Transverse colon (tissue), 4 donors: ENCODE results near the gene PICK1. TPM values are rescaled to one million over a fixed set of nuclear protein-coding genes. Genes with fewer than 3 reads are reported as not detected.
A peak's percentile ranks its signal among the peaks of the same experiment; 100 is the strongest.

Source experiments
- DNase-seq: peaks from one replicate; pipeline ENCODE4 v3.0.0-alpha.2; 2019
- H3K27ac ChIP-seq, 4 donors: fragments of 200-600 bp; sonication (generic); 2 replicates each; pipeline ENCODE4 v1.5.1; 2016 to 2018; ENCODE audit warnings: inconsistent platforms in 4 of 4
- H3K27me3 ChIP-seq: fragments of 200-600 bp; sonication (generic); 2 replicates; pipeline ENCODE4 v1.5.1; 2017; ENCODE audit warnings: inconsistent platforms
- H3K36me3 ChIP-seq, 4 donors: fragments of 200-600 bp; sonication (generic); 2 replicates each; pipeline ENCODE4 v1.5.1; 2017 to 2019; ENCODE audit warnings: inconsistent platforms in 4 of 4
- H3K4me1 ChIP-seq, 4 donors: fragments of 200-600 bp; sonication (generic); 2 replicates each; pipeline ENCODE4 v1.5.1; 2017 to 2020; ENCODE audit warnings: inconsistent platforms in 4 of 4
- H3K4me3 ChIP-seq, 4 donors: fragments of 200-600 bp; sonication (generic); 1 replicate in 1 of 4; 2 replicates in 3 of 4; pipeline versions ENCODE4 v1.5.1 to v1.6.1; 2017 to 2019; ENCODE audit warnings: inconsistent platforms in 4 of 4
- H3K9me3 ChIP-seq, 2 donors: fragments of 200-600 bp; sonication (generic); 2 replicates each; pipeline ENCODE4 v1.5.1; 2017 to 2019; ENCODE audit warnings: inconsistent platforms in 2 of 2
- EP300 ChIP-seq: sonication (generic); formaldehyde crosslinking; IDR thresholded peaks from one replicate; pipeline ENCODE4 v1.6.1; 2017; ENCODE audit warnings: antibody characterized with exemption, low read depth
- POLR2A ChIP-seq: fragments of 450-650 bp; IDR thresholded peaks from one replicate; pipeline ENCODE4 v1.6.1; 2016; ENCODE audit warnings: antibody characterized with exemption, mild to moderate bottlenecking, moderate library complexity
- POLR2AphosphoS5 ChIP-seq, 3 donors: sonication (generic); formaldehyde crosslinking; IDR thresholded peaks; one replicate each; pipeline ENCODE4 v1.6.1; 2016; ENCODE audit warnings: antibody characterized with exemption in 3 of 3
- WGBS, 2 donors: methylation state at CpG; one replicate each; pipeline ENCODE4 v1.1.5; 2018; ENCODE audit warnings: low coverage in 1 of 2; 5-methylcytosine and 5-hydroxymethylcytosine counted together
- in situ Hi-C, 4 donors: fragments of 200-750 bp; cut with MboI; loops; one replicate each; pipeline versions ENCODE4 v1.15.0 to v1.15.1; 2017; ENCODE audit warnings: low sequenced_read_pairs in 3 of 4, low pct_ligation_motif_present in 1 of 4, low pct_unique_long_range_greater_than_20kb in 1 of 4
- intact Hi-C: fragments of 100-400 bp; cut with DNase I; formaldehyde crosslinking; loops from one replicate; pipeline ENCODE4 v1.15.1; 2023; ENCODE audit warnings: low total_unique reads
- total RNA-seq, 4 donors: library from RNA; depleted of rRNA; stranded (reverse); fragments of >200 nt; gene quantifications; one replicate each; pipeline ENCODE4 v1.1.0, GENCODE V29; 2016
- TF ChIP-seq, protein P1 (sequence below), 5 experiments: fragments of 200-600 bp in 3 of 5; fragments of 450-650 bp in 2 of 5; sonication (generic) in 3 of 5; IDR thresholded peaks; 1 replicate in 2 of 5; 2 replicates in 3 of 5; pipeline ENCODE4 v1.5.1; 2016 to 2017; ENCODE audit warnings: antibody characterized with exemption in 5 of 5, inconsistent platforms in 3 of 5, mild to moderate bottlenecking in 2 of 5, moderate library complexity in 1 of 5

PICK1 gene
- total RNA-seq, 4 donors from 2014 or later = 34.3 to 127 (median 69.3) TPM

DNA sequence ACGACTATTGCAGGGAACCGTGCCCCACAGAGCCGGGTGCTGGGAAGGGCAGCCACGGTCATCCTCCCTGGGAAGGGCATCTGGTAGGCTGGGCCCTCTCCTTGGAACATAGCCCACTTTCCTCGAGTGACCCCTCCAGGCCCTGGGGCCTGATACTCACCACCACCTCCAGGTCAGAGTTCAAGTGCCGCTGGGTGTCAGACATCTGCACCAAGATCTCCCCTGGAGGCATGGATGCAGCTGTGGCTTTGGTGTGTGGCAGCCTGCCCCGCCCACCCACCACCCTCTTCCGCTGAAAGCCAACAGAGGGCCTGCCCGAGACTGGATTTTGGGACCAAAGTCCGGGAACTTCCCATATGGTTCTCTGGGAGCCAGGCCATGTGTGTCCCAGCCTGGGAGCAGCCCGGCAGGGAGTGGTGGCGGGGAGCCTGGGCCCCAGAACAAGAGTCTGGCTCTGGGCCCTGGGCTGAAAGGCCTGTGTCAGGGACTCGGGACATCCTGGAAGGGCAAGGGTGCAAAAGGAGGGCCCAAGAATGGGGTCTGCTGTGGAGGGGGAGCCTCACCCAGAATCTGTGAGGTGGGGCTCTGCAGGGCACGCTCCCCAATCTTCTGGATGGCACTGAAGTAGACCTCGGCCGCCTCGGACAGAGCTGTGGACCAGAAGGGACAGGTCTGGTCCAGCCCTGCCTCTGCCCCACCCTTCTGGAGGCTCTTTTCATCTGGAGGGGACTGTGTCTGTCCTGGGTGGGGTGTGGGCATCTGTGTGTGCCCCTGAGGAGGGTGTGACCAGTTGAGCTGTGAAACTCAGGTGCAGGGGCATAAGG is 50.7 kb downstream of the PICK1 start:
- Histone ChIP-seq H3K27ac (peak overlapping the region; percentile 79 to 93 (median 84)), H3K4me1 (peaks cover 9 to 51% (median 43%) of the 10 kb centered on the region in 4 donors), H3K36me3 (no peaks in the 10 kb centered on the region), H3K4me3 (no peak overlapping the region), H3K9me3 (no peaks in the 10 kb centered on the region), H3K27me3 (no peaks in the 10 kb centered on the region)
- WGBS, 2 donors = 40% methylated on average over 17 of the region's 17 CpGs; no CpG with 5 or more reads in 1 of the 2 donors
- DNase-seq = peak; percentile 85
- intact Hi-C loops = no loop called here
- in situ Hi-C loops = loop anchor here in 3 of 4 donors (25.0 kb wide), 3 partner anchors 129 to 254 kb away; no protein-coding TSS in a partner anchor
- TF ChIP-seq, protein P1, sequence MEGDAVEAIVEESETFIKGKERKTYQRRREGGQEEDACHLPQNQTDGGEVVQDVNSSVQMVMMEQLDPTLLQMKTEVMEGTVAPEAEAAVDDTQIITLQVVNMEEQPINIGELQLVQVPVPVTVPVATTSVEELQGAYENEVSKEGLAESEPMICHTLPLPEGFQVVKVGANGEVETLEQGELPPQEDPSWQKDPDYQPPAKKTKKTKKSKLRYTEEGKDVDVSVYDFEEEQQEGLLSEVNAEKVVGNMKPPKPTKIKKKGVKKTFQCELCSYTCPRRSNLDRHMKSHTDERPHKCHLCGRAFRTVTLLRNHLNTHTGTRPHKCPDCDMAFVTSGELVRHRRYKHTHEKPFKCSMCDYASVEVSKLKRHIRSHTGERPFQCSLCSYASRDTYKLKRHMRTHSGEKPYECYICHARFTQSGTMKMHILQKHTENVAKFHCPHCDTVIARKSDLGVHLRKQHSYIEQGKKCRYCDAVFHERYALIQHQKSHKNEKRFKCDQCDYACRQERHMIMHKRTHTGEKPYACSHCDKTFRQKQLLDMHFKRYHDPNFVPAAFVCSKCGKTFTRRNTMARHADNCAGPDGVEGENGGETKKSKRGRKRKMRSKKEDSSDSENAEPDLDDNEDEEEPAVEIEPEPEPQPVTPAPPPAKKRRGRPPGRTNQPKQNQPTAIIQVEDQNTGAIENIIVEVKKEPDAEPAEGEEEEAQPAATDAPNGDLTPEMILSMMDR (IDR thresholded peaks at IDR 0.05) = no peak
- TF ChIP-seq POLR2AphosphoS5 (IDR thresholded peaks at IDR 0.05) (peak; percentile 36 to 55 (median 45)), POLR2A (peak; percentile 38), EP300 (no peak)

DNA sequence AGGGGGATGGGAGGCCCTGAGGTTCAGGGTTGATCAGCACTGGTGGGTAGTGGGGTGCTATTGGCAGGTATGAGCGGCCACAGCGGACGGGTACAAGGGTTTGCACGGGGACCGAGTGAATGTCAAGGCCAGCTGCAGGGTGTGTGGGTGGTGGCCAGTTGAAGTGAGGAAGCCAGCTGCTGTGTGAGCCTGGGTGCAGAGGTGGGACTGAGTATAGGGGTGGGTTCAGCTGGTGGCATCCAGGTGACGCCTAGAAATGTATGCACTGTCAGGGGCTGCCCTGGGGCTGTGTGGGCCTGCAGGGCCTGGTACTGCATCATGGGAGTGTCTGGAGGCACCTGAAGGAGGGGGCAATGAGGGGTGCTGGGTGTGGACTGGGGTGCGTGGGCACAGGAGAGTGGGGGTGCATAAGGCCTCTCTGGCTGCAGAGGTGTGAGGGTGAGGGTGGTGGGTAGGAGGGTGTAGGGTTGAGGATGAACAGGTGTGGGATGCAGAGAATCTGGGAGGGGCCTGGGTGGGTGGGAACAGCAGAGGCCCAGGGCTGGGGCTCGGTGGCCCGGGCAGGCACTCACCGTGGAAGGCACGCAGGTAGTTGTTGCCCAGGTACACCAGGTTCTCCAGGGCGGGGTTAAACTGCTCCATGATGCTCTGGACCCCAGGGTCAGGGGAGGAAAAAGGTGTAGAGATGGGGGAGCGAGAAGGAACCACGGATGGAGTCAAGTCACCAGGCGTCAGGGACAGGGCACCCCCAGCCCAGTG is 51.5 kb downstream of the PICK1 start:
- no peaks in the 10 kb centered on the region for H3K36me3 ChIP-seq
- DNase-seq = peak; percentile 35
- in situ Hi-C loops = loop anchor here in 3 of 4 donors (25.0 kb wide), 3 partner anchors 129 to 254 kb away; no protein-coding TSS in a partner anchor
- H3K27me3 ChIP-seq = no peaks in the 10 kb centered on the region
- 35 to 73% methylated on average over 4 to 15 of the region's 15 CpGs for WGBS, 2 donors
- no peak overlapping the region for H3K4me3 ChIP-seq
- no peak for TF ChIP-seq POLR2A
- TF ChIP-seq POLR2AphosphoS5 (IDR thresholded peaks at IDR 0.05) = no peak
- TF ChIP-seq, protein P1 (IDR thresholded peaks at IDR 0.05) = no peak
- no peak for TF ChIP-seq EP300
- H3K27ac ChIP-seq = peak overlapping the region; percentile 79 to 93 (median 84)
- no peaks in the 10 kb centered on the region for H3K9me3 ChIP-seq
- peaks cover 9 to 51% (median 44%) of the 10 kb centered on the region in 4 donors for H3K4me1 ChIP-seq
- intact Hi-C loops = no loop called here

DNA sequence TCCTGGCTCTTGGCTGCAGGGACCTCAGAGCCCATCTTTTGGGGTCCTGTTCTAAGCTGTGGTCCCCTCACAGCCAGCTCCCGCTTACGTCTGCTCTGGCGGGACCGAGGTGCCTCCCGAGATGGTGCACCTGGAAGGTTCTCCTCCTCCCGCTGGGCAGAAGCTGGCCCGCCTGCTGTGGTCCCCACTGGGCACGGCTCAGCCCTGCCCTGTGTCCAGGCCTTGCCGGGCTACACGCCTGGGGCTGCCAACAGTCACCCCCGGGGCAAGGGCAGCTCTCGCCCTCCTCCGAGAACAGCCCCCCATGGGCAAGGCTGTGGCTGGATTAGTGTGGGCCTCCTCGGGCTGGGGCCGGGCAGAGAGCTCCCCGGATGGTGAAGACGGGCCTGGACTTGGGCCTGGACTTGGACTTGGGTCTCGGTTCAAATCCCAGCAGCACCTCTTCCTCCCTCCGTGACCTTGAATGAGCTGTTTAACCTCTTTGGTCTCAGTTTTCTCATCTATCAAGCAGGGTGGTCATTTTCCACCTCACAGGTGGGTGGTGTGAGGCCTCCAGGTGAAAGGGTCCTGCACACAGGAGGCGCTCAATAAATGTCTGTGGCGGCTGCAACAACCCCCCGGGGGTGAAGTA is 52.3 kb downstream of the PICK1 start:
- Histone ChIP-seq H3K4me1 (peaks cover 9 to 54% (median 45%) of the 10 kb centered on the region in 4 donors), H3K9me3 (no peaks in the 10 kb centered on the region), H3K27ac (peak overlapping the region; percentile 83 to 93 (median 86)), H3K4me3 (no peak overlapping the region), H3K36me3 (no peaks in the 10 kb centered on the region), H3K27me3 (no peaks in the 10 kb centered on the region)
- DNase-seq = no peak
- intact Hi-C loops = loop anchor here (5.0 to 10.0 kb wide), 2 partner anchors 125 to 243 kb away; no protein-coding TSS in a partner anchor
- TF ChIP-seq POLR2AphosphoS5 (IDR thresholded peaks at IDR 0.05) (no peak), POLR2A (no peak), EP300 (no peak)
- TF ChIP-seq, protein P1 (IDR thresholded peaks at IDR 0.05) = no peak
- in situ Hi-C loops = loop anchor here in 3 of 4 donors (25.0 kb wide), 3 partner anchors 128 to 253 kb away; no protein-coding TSS in a partner anchor
- WGBS, 2 donors = 92 to 95% methylated on average over 4 to 20 of the region's 22 CpGs
